ENCODE measurements around the gene GNMT.

GNMT gene

DNA sequence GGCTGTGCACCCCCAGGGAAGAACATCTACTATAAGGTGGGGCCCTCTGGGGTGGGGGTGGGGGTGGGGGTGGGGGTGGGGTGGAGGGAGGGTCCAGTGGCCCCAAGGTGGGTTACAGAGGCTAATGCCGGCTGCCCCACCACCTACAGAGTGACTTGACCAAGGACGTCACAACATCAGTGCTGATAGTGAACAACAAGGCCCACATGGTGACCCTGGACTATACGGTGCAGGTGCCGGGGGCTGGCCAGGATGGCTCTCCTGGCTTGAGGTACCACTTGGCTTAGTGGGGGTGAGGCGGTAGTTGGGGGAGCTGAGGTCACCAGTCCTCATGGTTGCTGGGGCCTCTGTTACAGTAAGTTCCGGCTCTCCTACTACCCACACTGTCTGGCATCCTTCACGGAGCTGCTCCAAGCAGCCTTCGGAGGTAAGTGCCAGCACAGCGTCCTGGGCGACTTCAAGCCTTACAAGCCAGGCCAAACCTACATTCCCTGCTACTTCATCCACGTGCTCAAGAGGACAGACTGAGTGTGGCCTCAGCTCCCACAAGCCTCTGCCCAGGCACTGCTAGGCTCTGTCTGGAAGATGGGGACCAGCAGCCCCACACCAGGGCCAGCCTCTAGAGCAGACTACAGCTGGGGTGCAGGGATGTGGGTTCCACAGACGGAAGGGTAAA, 2.8 kb downstream of the GNMT start:
- no peak overlapping the region for H3K4me3 ChIP-seq (ENCODE audit: low read depth, low read length)
- no peak for DNase-seq (ENCODE audit: low read depth, low spot score)
- TF ChIP-seq, protein P1, sequence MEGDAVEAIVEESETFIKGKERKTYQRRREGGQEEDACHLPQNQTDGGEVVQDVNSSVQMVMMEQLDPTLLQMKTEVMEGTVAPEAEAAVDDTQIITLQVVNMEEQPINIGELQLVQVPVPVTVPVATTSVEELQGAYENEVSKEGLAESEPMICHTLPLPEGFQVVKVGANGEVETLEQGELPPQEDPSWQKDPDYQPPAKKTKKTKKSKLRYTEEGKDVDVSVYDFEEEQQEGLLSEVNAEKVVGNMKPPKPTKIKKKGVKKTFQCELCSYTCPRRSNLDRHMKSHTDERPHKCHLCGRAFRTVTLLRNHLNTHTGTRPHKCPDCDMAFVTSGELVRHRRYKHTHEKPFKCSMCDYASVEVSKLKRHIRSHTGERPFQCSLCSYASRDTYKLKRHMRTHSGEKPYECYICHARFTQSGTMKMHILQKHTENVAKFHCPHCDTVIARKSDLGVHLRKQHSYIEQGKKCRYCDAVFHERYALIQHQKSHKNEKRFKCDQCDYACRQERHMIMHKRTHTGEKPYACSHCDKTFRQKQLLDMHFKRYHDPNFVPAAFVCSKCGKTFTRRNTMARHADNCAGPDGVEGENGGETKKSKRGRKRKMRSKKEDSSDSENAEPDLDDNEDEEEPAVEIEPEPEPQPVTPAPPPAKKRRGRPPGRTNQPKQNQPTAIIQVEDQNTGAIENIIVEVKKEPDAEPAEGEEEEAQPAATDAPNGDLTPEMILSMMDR (IDR thresholded peaks at IDR 0.05; ENCODE audit: insufficient read depth, low read length, missing control alignments) = no peak
- CTCF ChIA-PET = interaction anchor here (2.1 kb wide), 1 partner anchor 34 kb away, joined by 5 read pairs; the partner anchor contains the start of gene CNPY3
- POLR2A ChIA-PET = interaction anchor here (1.4 kb wide), 1 partner anchor 21 kb away, joined by 4 read pairs; the partner anchor contains the start of gene PPP2R5D

DNA sequence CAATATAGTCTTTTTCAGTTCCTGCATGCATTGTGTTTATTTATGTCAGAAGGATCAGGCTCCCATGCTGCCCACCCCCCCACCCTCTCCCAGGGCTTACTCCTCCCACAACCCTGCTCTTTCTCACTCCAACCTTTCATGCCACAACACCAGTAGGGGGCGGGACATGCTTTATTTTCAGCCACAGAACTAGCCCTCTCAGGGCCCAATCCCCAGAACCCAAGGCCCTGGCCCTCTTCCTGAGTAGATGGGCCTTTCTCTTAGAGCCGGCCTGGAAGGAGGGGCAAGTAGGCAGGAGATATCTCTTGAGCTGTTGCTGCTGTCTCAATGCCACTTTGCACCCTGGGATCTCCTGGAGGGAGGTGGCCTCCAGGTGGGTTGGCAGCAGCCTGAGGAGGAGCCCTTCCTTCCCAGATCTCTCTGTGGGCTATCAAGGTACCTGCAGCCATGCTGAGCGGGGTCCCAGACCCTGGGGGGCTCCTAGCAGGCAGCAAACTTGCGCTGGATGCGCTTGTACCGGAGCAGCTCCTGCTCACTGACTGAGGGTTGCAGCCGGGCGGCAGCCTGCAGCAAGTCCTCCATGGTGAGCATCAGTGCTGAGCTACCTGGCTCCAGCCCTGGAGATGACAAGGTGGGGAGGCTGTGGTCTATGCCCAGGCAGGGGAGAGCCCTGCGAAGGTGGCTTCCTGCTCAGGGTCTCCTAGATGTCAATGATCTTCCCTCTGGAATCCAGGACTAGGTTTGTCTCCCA, 3.5 kb downstream of the GNMT start:
- TF ChIP-seq, protein P1 (IDR thresholded peaks at IDR 0.05; ENCODE audit: insufficient read depth, low read length, missing control alignments) = peak; percentile 32
- no peak for DNase-seq (ENCODE audit: low read depth, low spot score)
- ChIA-PET POLR2A (interaction anchor here (0.7 to 1.0 kb wide), 2 partner anchors 15 to 25 kb away, joined by 3 to 4 read pairs; partner anchors contain the start of gene PEX6), CTCF (interaction anchor here (0.9 to 2.1 kb wide), 4 partner anchors 9 to 58 kb away, joined by 3 to 5 read pairs (median 3); partner anchors contain the start of gene CNPY3)
- no peak overlapping the region for H3K4me3 ChIP-seq (ENCODE audit: low read depth, low read length)

DNA sequence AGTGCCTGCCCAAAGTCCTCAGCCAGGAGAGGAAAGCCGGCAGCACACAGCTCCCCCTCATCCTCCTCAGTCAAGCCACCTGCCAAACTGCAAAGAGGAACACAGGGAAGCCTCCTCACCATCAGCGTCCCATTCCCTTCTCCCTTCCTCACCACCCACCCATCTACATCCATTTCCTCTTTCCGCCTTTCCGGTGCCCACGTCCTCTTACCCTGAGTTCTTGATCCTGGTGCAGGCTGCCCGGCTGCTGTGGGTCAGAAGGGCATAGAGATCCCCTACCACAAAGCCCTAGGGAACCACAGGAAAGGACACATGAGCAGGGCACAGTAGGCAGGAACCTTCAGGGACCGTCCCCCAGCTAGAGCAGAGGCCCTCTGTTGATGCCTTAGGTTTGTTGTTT, 6.0 kb downstream of the GNMT start:
- DNase-seq (ENCODE audit: low read depth, low spot score) = no peak
- CTCF ChIA-PET = interaction anchor here (0.7 kb wide), 1 partner anchor 30 kb away, joined by 3 read pairs; no protein-coding TSS in a partner anchor
- POLR2A ChIA-PET = no interaction called here
- TF ChIP-seq, protein P1 (IDR thresholded peaks at IDR 0.05; ENCODE audit: insufficient read depth, low read length, missing control alignments) = no peak
- H3K4me3 ChIP-seq (ENCODE audit: low read depth, low read length) = no peak overlapping the region

DNA sequence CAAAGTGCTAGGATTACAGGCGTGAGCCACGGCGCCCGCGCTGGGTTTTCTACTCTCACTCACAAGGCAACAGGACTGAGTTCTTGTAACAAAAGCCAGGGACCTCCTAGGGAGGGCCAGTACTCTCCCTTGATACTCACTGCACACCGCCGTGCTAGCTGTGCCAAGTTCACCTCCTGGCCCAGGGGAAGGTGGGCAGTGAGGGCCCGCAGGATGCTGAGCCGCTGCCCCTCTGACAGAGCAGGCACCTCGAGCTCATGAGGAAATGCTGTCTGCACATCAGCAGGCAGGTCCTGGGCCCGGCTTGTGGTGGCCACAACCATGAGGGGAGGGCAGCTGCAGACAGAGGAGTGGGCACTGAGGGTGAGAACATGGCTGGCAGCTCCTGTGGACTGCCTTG, 6.7 kb downstream of the GNMT start:
- DNase-seq (ENCODE audit: low read depth, low spot score) = no peak
- H3K4me3 ChIP-seq (ENCODE audit: low read depth, low read length) = no peak overlapping the region
- POLR2A ChIA-PET = no interaction called here
- TF ChIP-seq, protein P1 (IDR thresholded peaks at IDR 0.05; ENCODE audit: insufficient read depth, low read length, missing control alignments) = no peak
- CTCF ChIA-PET = interaction anchor here (0.8 kb wide), 1 partner anchor 11 kb away, joined by 3 read pairs; no protein-coding TSS in a partner anchor

DNA sequence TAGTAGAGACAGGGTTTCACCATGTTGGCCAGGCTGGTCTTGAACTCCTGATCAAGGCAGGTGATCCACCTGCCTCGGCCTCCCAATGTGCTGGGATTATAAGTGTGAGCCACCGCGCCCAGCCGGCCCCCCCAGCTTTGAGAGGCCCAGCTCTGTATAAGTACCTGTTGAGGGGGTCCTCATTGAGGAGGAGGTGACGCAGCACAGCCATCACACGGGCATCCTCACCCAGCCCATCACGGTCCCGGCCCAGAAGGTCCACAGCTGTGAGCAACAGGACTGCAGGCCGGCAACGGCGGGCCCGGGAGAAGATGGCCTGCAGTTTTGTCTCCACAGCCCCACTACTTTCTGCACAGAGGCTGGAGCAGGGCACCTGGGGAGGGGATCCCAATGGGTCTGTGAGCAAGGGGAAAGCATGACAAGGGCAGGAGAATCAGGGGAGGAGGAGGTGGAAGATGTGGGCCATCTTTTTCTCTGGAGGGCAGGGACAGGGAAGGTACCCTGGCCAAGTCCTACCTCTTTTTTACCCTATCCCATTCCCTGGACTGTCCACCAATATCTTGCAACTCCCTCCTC, 7.7 kb downstream of the GNMT start:
- H3K4me3 ChIP-seq (ENCODE audit: low read depth, low read length) = no peak overlapping the region
- POLR2A ChIA-PET = no interaction called here
- TF ChIP-seq, protein P1 (IDR thresholded peaks at IDR 0.05; ENCODE audit: insufficient read depth, low read length, missing control alignments) = no peak
- CTCF ChIA-PET = no interaction called here
- no peak for DNase-seq (ENCODE audit: low read depth, low spot score)

DNA sequence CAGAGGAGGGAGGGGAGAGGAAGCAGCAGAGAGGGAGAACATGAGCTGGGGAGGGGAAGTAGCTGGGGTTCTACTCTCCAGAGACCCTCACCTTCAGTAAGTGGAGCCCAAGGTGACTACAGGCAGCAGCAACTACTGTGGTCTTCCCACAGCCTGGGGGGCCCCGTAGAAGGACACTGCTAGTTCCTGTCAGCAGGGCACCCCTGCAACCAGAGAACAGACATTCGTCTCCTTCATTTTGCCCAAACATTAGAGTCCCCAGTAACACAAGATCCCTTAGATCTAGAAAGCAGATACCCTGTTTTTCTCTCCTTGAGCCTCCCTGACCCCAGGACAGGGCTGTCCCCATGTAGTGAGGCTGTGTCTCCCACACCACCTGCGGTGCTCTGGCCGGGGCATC, 8.2 kb downstream of the GNMT start:
- ChIA-PET POLR2A (no interaction called here), CTCF (no interaction called here)
- TF ChIP-seq, protein P1 (IDR thresholded peaks at IDR 0.05; ENCODE audit: insufficient read depth, low read length, missing control alignments) = no peak
- DNase-seq (ENCODE audit: low read depth, low spot score) = no peak
- H3K4me3 ChIP-seq (ENCODE audit: low read depth, low read length) = no peak overlapping the region

Measured in AG04449 (cell line).